GM10248 (cell line): ENCODE measurements around the gene MAGIX.

Experiments
- CTCF ChIA-PET: fragments of 300-600 bp; sonication (Branson Sonifier 250); formaldehyde crosslinking; extraction: SDS; loops from one replicate; lab custom pipeline; 2021; ENCODE audit warnings: antibody characterized with exemption; lab: Yijun Ruan, JAX
- POLR2A ChIA-PET: fragments of 350-650 bp; sonication (Branson Sonifier 250); formaldehyde crosslinking; extraction: SDS; loops from one replicate; lab custom pipeline; 2020; ENCODE audit warnings: antibody characterized with exemption; lab: Yijun Ruan, JAX
- DNase-seq: peaks from one replicate; pipeline ENCODE4 v3.0.0; 2012; ENCODE audit errors: extremely low spot score
- CTCF ChIP-seq: IDR thresholded peaks from 2 replicates; pipeline ENCODE4 v1.5.1; 2012; ENCODE audit warnings: mild to moderate bottlenecking, low read depth; ENCODE audit errors: extremely low read depth, missing control alignments, control extremely low read depth

Gene MAGIX

GRCh38 chrX:49208399-49208798, 45.8 kb downstream of the MAGIX start:
- POLR2A ChIA-PET: no interaction called here
- CTCF ChIA-PET: interaction anchor here (0.7 kb wide), 1 partner anchor 16 kb away, joined by 3 read pairs; no protein-coding TSS in a partner anchor
- no peak for DNase-seq
- TF ChIP-seq CTCF: no peak

- no peak for DNase-seq
- POLR2A ChIA-PET: no interaction called here
- CTCF ChIA-PET: interaction anchor here (1.2 kb wide), 1 partner anchor 17 kb away, joined by 4 read pairs; no protein-coding TSS in a partner anchor
- no peak for TF ChIP-seq CTCF
These were observed 47.1 kb downstream of the MAGIX start for GRCh38 chrX:49209434-49210251.

- TF ChIP-seq CTCF: no peak
- DNase-seq: no peak
- ChIA-PET POLR2A (no interaction called here), CTCF (interaction anchor here (1.2 kb wide), 1 partner anchor 18 kb away, joined by 4 read pairs; no protein-coding TSS in a partner anchor)
These were observed 47.8 kb downstream of the MAGIX start for GRCh38 chrX:49210406-49210805.

- no peak for DNase-seq
- POLR2A ChIA-PET: no interaction called here
- no peak for TF ChIP-seq CTCF
- CTCF ChIA-PET: no interaction called here
These were observed 48.5 kb downstream of the MAGIX start for GRCh38 chrX:49211074-49211473.

GRCh38 chrX:49212209-49212608, 49.7 kb downstream of the MAGIX start:
- no peak for TF ChIP-seq CTCF
- ChIA-PET POLR2A (no interaction called here), CTCF (no interaction called here)
- DNase-seq: no peak

- ChIA-PET CTCF (no interaction called here), POLR2A (no interaction called here)
These were observed 50.3 kb downstream of the MAGIX start for GRCh38 chrX:49212861-49213260.

More at GRCh38 chrX:49212861-49213260, 50.3 kb downstream of the MAGIX start:
- no peak for DNase-seq
- no peak for TF ChIP-seq CTCF
